HepG2 (cell line): ENCODE measurements around the gene STX1B. TPM values are rescaled to one million over a fixed set of nuclear protein-coding genes. Genes with fewer than 3 reads are reported as not detected.

ENCODE experiments used
- ATAD3A ChIP-seq: sonication (generic); formaldehyde crosslinking; IDR thresholded peaks from 2 replicates; pipeline ENCODE4 v1.4.0; 2020; ENCODE audit warnings: missing genetic modification reagents
- CEBPB ChIP-seq: IDR thresholded peaks from 2 replicates; pipeline ENCODE4 v1.6.1; 2011; ENCODE audit warnings: low read depth, low read length, improper control_type of control experiment, borderline replicate concordance
- CREM ChIP-seq, 2 experiments: sonication (generic) in 1 of 2; formaldehyde crosslinking in 1 of 2; IDR thresholded peaks; 2 replicates each; pipeline versions ENCODE4 v1.4.0 to v1.6.1; 2016 to 2020; ENCODE audit warnings: antibody characterized with exemption in 1 of 2, mild to moderate bottlenecking in 1 of 2, missing genetic modification reagents in 1 of 2
- FOXM1 ChIP-seq: sonication (generic); formaldehyde crosslinking; IDR thresholded peaks from 2 replicates; pipeline ENCODE4 v1.5.0; 2020; ENCODE audit warnings: missing genetic modification reagents
- HIVEP1 ChIP-seq: sonication (generic); formaldehyde crosslinking; IDR thresholded peaks from 2 replicates; pipeline ENCODE4 v1.4.0; 2020; ENCODE audit warnings: mild to moderate bottlenecking, missing genetic modification reagents
- HOXA5 ChIP-seq: sonication (generic); formaldehyde crosslinking; IDR thresholded peaks from 2 replicates; pipeline ENCODE4 v1.4.0; 2020; ENCODE audit warnings: missing genetic modification reagents
- KMT2B ChIP-seq: IDR thresholded peaks from 2 replicates; pipeline ENCODE4 v1.6.1; 2016; ENCODE audit warnings: missing genetic modification reagents, missing compliant biosample characterization
- NCOA2 ChIP-seq: sonication (generic); formaldehyde crosslinking; IDR thresholded peaks from 2 replicates; pipeline ENCODE4 v1.8.0; 2022; ENCODE audit warnings: inconsistent platforms
- PHF20 ChIP-seq: sonication (generic); formaldehyde crosslinking; IDR thresholded peaks from 2 replicates; pipeline ENCODE4 v1.5.0; 2020; ENCODE audit warnings: mild to moderate bottlenecking, missing genetic modification reagents
- PRMT3 ChIP-seq: sonication (generic); formaldehyde crosslinking; IDR thresholded peaks from 2 replicates; pipeline ENCODE4 v1.8.1; 2022; ENCODE audit warnings: low read depth, mild to moderate bottlenecking, moderate library complexity, missing genetic modification reagents, borderline replicate concordance
- SALL1 ChIP-seq: sonication (generic); formaldehyde crosslinking; IDR thresholded peaks from 2 replicates; pipeline ENCODE4 v1.8.0; 2022; ENCODE audit warnings: mild to moderate bottlenecking, missing genetic modification reagents
- SPEN ChIP-seq: sonication (generic); formaldehyde crosslinking; IDR thresholded peaks from 2 replicates; pipeline ENCODE4 v1.5.1; 2020; ENCODE audit warnings: low read depth, mild to moderate bottlenecking, missing genetic modification reagents
- YEATS2 ChIP-seq: sonication (generic); formaldehyde crosslinking; IDR thresholded peaks from 2 replicates; pipeline ENCODE4 v1.4.0; 2020; ENCODE audit warnings: missing genetic modification reagents, borderline replicate concordance
- ZFP36L2 ChIP-seq: sonication (generic); formaldehyde crosslinking; IDR thresholded peaks from 2 replicates; pipeline ENCODE4 v1.4.0; 2020; ENCODE audit warnings: missing genetic modification reagents
- ZNF3 ChIP-seq: IDR thresholded peaks from 2 replicates; pipeline ENCODE4 v1.7.0; 2017; ENCODE audit warnings: inconsistent platforms
- ZNF569 ChIP-seq: sonication (generic); formaldehyde crosslinking; IDR thresholded peaks from 2 replicates; pipeline ENCODE4 v1.5.0; 2020; ENCODE audit warnings: mild to moderate bottlenecking, missing genetic modification reagents, moderate library complexity, borderline replicate concordance
- ZNF577 ChIP-seq: sonication (generic); formaldehyde crosslinking; IDR thresholded peaks from 2 replicates; pipeline ENCODE4 v1.4.0; 2020; ENCODE audit warnings: mild to moderate bottlenecking, low read depth, missing genetic modification reagents, borderline replicate concordance
- ZNF598 ChIP-seq: sonication (generic); formaldehyde crosslinking; IDR thresholded peaks from 2 replicates; pipeline ENCODE4 v1.5.1; 2020; ENCODE audit warnings: mild to moderate bottlenecking, missing genetic modification reagents, borderline replicate concordance
- ZNF607 ChIP-seq: sonication (generic); formaldehyde crosslinking; IDR thresholded peaks from 2 replicates; pipeline ENCODE4 v1.5.1; 2020; ENCODE audit warnings: missing genetic modification reagents, mild to moderate bottlenecking, borderline replicate concordance
- ZNF724P ChIP-seq: sonication (generic); formaldehyde crosslinking; IDR thresholded peaks from 2 replicates; pipeline ENCODE4 v1.8.0; 2022; ENCODE audit warnings: missing genetic modification reagents, borderline replicate concordance
- ZNF883 ChIP-seq: sonication (generic); formaldehyde crosslinking; IDR thresholded peaks from 2 replicates; pipeline ENCODE4 v1.5.1; 2020; ENCODE audit warnings: mild to moderate bottlenecking, missing genetic modification reagents; ENCODE audit errors: not compliant biosample characterization
- polyA plus RNA-seq, 8 experiments: library from polyadenylated mRNA; depleted of rRNA in 3 of 8; stranded (reverse) in 7 of 8; unstranded in 1 of 8; fragments of >200 nt; fragmentation: Illumina TruSeq in 4 of 8; extraction: Trizol in 4 of 8; gene quantifications; 2 replicates each; pipeline versions ENCODE4 v1.2.1 to v1.2.3, GENCODE V29; 2011 to 2016; ENCODE audit warnings: low read depth in 4 of 8, missing spikeins in 1 of 8, mixed read lengths in 1 of 8; ENCODE audit not compliant: insufficient read depth in 1 of 8
- total RNA-seq, 5 experiments: library from RNA; depleted of rRNA; stranded (reverse); fragments of >200 nt; fragmentation: Illumina TruSeq; extraction: Trizol; gene quantifications; 2 replicates each; pipeline ENCODE4 v1.2.3, GENCODE V29; 2016; ENCODE audit warnings: low read depth in 1 of 5
- TF ChIP-seq, protein P1 (sequence below): sonication (generic); formaldehyde crosslinking; IDR thresholded peaks from 2 replicates; pipeline ENCODE4 v1.4.0; 2020; ENCODE audit warnings: missing genetic modification reagents, borderline replicate concordance
- TF ChIP-seq, protein P2 (sequence below): IDR thresholded peaks from 2 replicates; pipeline ENCODE4 v1.6.1; 2016; ENCODE audit warnings: control low read depth
- TF ChIP-seq, protein P3 (sequence below): IDR thresholded peaks from 2 replicates; pipeline ENCODE4 v1.6.1; 2016; ENCODE audit warnings: missing compliant biosample characterization, missing genetic modification reagents, borderline replicate concordance

STX1B gene
- total and polyA plus RNA-seq, 2 of the 13 experiments (the other 11 are each of a cell fraction or from before 2014, with no cell fraction given): 2.1 to 3.0 TPM

DNA sequence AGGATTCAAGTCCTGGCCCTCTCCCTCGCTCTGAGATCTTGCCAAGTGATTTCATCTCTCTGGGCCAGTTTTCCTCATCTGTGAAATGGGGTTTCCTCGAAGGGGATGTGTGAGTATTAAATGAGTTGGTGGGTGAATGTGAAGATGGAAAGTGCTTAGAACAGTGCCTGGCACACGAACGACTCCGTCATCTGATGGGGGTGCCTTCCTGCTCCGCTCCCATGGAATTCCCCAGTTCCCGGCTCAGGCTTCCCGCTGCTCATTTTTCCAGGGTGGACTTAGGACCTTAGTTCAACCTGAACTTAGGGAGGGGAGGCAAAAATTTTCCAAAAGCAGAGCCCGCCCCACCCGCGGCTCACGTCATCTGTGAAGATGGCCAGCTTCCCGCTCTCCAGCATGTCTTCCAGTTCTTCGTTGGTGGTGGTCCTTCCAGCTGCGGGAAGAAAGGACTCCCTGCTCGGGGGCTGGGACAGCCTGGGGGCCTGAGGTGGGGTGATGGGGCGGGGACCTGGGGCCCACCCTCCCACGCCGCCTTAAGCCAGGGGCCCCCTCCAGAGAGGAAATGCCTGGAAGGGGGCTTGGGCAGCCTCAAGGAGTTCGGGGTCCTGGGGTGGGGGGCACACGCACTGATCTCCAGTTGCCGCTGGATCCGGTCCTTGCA is 14.0 kb downstream of the STX1B start (continued):
- TF ChIP-seq, protein P1, sequence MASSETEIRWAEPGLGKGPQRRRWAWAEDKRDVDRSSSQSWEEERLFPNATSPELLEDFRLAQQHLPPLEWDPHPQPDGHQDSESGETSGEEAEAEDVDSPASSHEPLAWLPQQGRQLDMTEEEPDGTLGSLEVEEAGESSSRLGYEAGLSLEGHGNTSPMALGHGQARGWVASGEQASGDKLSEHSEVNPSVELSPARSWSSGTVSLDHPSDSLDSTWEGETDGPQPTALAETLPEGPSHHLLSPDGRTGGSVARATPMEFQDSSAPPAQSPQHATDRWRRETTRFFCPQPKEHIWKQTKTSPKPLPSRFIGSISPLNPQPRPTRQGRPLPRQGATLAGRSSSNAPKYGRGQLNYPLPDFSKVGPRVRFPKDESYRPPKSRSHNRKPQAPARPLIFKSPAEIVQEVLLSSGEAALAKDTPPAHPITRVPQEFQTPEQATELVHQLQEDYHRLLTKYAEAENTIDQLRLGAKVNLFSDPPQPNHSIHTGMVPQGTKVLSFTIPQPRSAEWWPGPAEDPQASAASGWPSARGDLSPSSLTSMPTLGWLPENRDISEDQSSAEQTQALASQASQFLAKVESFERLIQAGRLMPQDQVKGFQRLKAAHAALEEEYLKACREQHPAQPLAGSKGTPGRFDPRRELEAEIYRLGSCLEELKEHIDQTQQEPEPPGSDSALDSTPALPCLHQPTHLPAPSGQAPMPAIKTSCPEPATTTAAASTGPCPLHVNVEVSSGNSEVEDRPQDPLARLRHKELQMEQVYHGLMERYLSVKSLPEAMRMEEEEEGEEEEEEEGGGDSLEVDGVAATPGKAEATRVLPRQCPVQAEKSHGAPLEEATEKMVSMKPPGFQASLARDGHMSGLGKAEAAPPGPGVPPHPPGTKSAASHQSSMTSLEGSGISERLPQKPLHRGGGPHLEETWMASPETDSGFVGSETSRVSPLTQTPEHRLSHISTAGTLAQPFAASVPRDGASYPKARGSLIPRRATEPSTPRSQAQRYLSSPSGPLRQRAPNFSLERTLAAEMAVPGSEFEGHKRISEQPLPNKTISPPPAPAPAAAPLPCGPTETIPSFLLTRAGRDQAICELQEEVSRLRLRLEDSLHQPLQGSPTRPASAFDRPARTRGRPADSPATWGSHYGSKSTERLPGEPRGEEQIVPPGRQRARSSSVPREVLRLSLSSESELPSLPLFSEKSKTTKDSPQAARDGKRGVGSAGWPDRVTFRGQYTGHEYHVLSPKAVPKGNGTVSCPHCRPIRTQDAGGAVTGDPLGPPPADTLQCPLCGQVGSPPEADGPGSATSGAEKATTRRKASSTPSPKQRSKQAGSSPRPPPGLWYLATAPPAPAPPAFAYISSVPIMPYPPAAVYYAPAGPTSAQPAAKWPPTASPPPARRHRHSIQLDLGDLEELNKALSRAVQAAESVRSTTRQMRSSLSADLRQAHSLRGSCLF (CRISPR knock-in tag): no peak
- TF ChIP-seq PRMT3 (CRISPR knock-in tag): no peak
- TF ChIP-seq ZNF577 (CRISPR knock-in tag): no peak
- no peak for TF ChIP-seq ZNF598
- TF ChIP-seq ZFP36L2 (CRISPR knock-in tag): no peak
- TF ChIP-seq ZNF607: no peak; the same call in 1 of the 2 replicates
- no peak; the same call in 1 of the 2 replicates for TF ChIP-seq SPEN (CRISPR knock-in tag)
- no peak; the same call in 1 of the 2 replicates for TF ChIP-seq KMT2B
- peak; percentile 15; the same call in 1 of the 2 replicates for TF ChIP-seq HOXA5 (CRISPR knock-in tag)
- TF ChIP-seq PHF20 (CRISPR knock-in tag): no peak; the same call in 1 of the 2 replicates
- no peak for TF ChIP-seq ATAD3A (CRISPR knock-in tag)
- peak; percentile 76; the same call in 1 of the 2 replicates for TF ChIP-seq HIVEP1
- peak; percentile 98 for TF ChIP-seq ZNF3 (CRISPR knock-in tag)
- no peak for TF ChIP-seq ZNF569 (CRISPR knock-in tag)
- TF ChIP-seq CREM (IDR thresholded peaks at IDR 0.05): peak; percentile 81
- TF ChIP-seq CREM (CRISPR knock-in tag; IDR thresholded peaks at IDR 0.05): no peak
- TF ChIP-seq SALL1: peak; percentile 74
- TF ChIP-seq, protein P2, sequence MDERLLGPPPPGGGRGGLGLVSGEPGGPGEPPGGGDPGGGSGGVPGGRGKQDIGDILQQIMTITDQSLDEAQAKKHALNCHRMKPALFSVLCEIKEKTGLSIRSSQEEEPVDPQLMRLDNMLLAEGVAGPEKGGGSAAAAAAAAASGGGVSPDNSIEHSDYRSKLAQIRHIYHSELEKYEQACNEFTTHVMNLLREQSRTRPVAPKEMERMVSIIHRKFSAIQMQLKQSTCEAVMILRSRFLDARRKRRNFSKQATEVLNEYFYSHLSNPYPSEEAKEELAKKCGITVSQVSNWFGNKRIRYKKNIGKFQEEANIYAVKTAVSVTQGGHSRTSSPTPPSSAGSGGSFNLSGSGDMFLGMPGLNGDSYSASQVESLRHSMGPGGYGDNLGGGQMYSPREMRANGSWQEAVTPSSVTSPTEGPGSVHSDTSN (CRISPR knock-in tag): no peak
- TF ChIP-seq FOXM1 (CRISPR knock-in tag): no peak
- TF ChIP-seq, protein P3, sequence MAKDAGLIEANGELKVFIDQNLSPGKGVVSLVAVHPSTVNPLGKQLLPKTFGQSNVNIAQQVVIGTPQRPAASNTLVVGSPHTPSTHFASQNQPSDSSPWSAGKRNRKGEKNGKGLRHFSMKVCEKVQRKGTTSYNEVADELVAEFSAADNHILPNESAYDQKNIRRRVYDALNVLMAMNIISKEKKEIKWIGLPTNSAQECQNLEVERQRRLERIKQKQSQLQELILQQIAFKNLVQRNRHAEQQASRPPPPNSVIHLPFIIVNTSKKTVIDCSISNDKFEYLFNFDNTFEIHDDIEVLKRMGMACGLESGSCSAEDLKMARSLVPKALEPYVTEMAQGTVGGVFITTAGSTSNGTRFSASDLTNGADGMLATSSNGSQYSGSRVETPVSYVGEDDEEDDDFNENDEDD (CRISPR knock-in tag): no peak
- TF ChIP-seq NCOA2: peak; percentile 49; the same call in 1 of the 2 replicates
- TF ChIP-seq CEBPB: no peak
- TF ChIP-seq YEATS2 (CRISPR knock-in tag): no peak
- TF ChIP-seq ZNF883 (CRISPR knock-in tag): peak; percentile 22
- TF ChIP-seq ZNF724P (CRISPR knock-in tag): 0 out of 2 replicates have a peak, but pooled peaks have one; percentile 26
